ENCODE data around the gene SCMH1. TPM values are rescaled to one million over a fixed set of nuclear protein-coding genes. Genes with fewer than 3 reads are reported as not detected.

Gene SCMH1
- total RNA-seq, 2 donors from 2014 or later, result 16.4 to 18.3 TPM

GRCh38 chr1:41149570-41149969, 92.5 kb downstream of the SCMH1 start:
- peaks cover 6% of the 10 kb centered on the region for H3K27me3 ChIP-seq (ENCODE audit: control insufficient read depth, insufficient read depth, low read length, poor library complexity, severe bottlenecking)
- peak overlapping the region; percentile 41 for H3K4me3 ChIP-seq (ENCODE audit: low read length)
- H3K36me3 Mint-ChIP-seq (ENCODE audit: low read depth), result peaks cover 12% of the 10 kb centered on the region
- H3K4me3 Mint-ChIP-seq, result no peak overlapping the region
- TF ChIP-seq, protein P1, sequence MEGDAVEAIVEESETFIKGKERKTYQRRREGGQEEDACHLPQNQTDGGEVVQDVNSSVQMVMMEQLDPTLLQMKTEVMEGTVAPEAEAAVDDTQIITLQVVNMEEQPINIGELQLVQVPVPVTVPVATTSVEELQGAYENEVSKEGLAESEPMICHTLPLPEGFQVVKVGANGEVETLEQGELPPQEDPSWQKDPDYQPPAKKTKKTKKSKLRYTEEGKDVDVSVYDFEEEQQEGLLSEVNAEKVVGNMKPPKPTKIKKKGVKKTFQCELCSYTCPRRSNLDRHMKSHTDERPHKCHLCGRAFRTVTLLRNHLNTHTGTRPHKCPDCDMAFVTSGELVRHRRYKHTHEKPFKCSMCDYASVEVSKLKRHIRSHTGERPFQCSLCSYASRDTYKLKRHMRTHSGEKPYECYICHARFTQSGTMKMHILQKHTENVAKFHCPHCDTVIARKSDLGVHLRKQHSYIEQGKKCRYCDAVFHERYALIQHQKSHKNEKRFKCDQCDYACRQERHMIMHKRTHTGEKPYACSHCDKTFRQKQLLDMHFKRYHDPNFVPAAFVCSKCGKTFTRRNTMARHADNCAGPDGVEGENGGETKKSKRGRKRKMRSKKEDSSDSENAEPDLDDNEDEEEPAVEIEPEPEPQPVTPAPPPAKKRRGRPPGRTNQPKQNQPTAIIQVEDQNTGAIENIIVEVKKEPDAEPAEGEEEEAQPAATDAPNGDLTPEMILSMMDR (conservative IDR thresholded peaks at IDR 0.05), result no peak
- 46% methylated on average over 2 of the region's 2 CpGs; no CpG with 5 or more reads in 1 of the 2 experiments for WGBS, 2 experiments (ENCODE audit: insufficient coverage in 1 of 2, insufficient read length in 1 of 2)
- H3K9me3 ChIP-seq (ENCODE audit: control insufficient read depth, low read length), result peaks cover 18% of the 10 kb centered on the region
- DNase-seq, result no peak
- H3K4me1 ChIP-seq (ENCODE audit: control insufficient read depth, insufficient read depth, low read length), result peaks cover 6% of the 10 kb centered on the region
- no peak overlapping the region for H3K9ac ChIP-seq (ENCODE audit: extremely low read depth, low read length, poor library complexity, severe bottlenecking)
- no peak overlapping the region for H3K27ac Mint-ChIP-seq
- peaks cover 15% of the 10 kb centered on the region for H3K4me1 Mint-ChIP-seq
- H3K9me3 Mint-ChIP-seq, result peaks cover 7% of the 10 kb centered on the region
- H3K27me3 Mint-ChIP-seq (ENCODE audit: insufficient read depth), result peaks cover 9% of the 10 kb centered on the region
- H3K27ac ChIP-seq (ENCODE audit: low read depth, low read length), result no peak overlapping the region
- peaks cover 8% of the 10 kb centered on the region for H3K36me3 ChIP-seq (ENCODE audit: control insufficient read depth, insufficient read depth, low read length)

DNA sequence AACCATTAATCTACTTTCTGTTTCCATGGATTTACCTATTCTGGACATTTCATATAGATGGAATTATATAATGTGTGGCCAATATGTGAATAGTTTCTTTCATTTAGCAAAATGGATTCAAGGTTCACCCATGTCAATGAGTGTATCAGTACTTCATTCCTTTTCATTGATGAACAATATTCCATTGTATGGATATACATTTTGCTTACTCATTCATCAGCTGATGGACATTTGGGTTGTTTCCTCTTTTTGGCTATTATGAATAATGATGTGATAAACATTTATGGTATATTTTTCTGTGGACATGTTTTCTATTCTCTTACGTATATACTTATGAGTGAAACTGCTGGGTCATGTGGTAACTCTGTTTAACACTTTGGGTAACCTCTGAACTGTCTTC, 97.8 kb downstream of the SCMH1 start:
- Histone ChIP-seq H3K27me3 (ENCODE audit: control insufficient read depth, insufficient read depth, low read length, poor library complexity, severe bottlenecking) (no peaks in the 10 kb centered on the region), H3K9ac (ENCODE audit: extremely low read depth, low read length, poor library complexity, severe bottlenecking) (no peak overlapping the region), H3K4me3 (ENCODE audit: low read length) (no peak overlapping the region), H3K27ac (ENCODE audit: low read depth, low read length) (no peak overlapping the region), H3K36me3 (ENCODE audit: control insufficient read depth, insufficient read depth, low read length) (peaks cover 8% of the 10 kb centered on the region), H3K4me1 (ENCODE audit: control insufficient read depth, insufficient read depth, low read length) (no peaks in the 10 kb centered on the region), H3K9me3 (ENCODE audit: control insufficient read depth, low read length) (peaks cover 37% of the 10 kb centered on the region)
- DNase-seq, result no peak
- WGBS, 2 experiments (ENCODE audit: insufficient coverage in 1 of 2, insufficient read length in 1 of 2), result 100% methylated on average over 1 of the region's 1 CpG; no CpG with 5 or more reads in 1 of the 2 experiments
- no peaks in the 10 kb centered on the region for H3K4me1 Mint-ChIP-seq
- no peak overlapping the region for H3K27ac Mint-ChIP-seq
- TF ChIP-seq, protein P1 (conservative IDR thresholded peaks at IDR 0.05), result no peak
- H3K36me3 Mint-ChIP-seq (ENCODE audit: low read depth), result peaks cover 47% of the 10 kb centered on the region
- no peaks in the 10 kb centered on the region for H3K27me3 Mint-ChIP-seq (ENCODE audit: insufficient read depth)
- H3K4me3 Mint-ChIP-seq, result no peak overlapping the region
- H3K9me3 Mint-ChIP-seq, result peaks cover 40% of the 10 kb centered on the region

GRCh38 chr1:41138549-41138948, 103.6 kb downstream of the SCMH1 start:
- Mint-ChIP-seq H3K9me3 (peaks cover 57% of the 10 kb centered on the region), H3K4me3 (no peak overlapping the region), H3K4me1 (peaks cover 1% of the 10 kb centered on the region), H3K36me3 (ENCODE audit: low read depth) (peaks cover 82% of the 10 kb centered on the region), H3K27ac (no peak overlapping the region), H3K27me3 (ENCODE audit: insufficient read depth) (no peaks in the 10 kb centered on the region)
- no peak for DNase-seq
- peaks cover 47% of the 10 kb centered on the region for H3K9me3 ChIP-seq (ENCODE audit: control insufficient read depth, low read length)
- no peak overlapping the region for H3K27ac ChIP-seq (ENCODE audit: low read depth, low read length)
- TF ChIP-seq, protein P1 (conservative IDR thresholded peaks at IDR 0.05), result no peak
- H3K4me1 ChIP-seq (ENCODE audit: control insufficient read depth, insufficient read depth, low read length), result no peaks in the 10 kb centered on the region
- no peaks in the 10 kb centered on the region for H3K27me3 ChIP-seq (ENCODE audit: control insufficient read depth, insufficient read depth, low read length, poor library complexity, severe bottlenecking)
- peaks cover 11% of the 10 kb centered on the region for H3K36me3 ChIP-seq (ENCODE audit: control insufficient read depth, insufficient read depth, low read length)
- H3K4me3 ChIP-seq (ENCODE audit: low read length), result no peak overlapping the region
- H3K9ac ChIP-seq (ENCODE audit: extremely low read depth, low read length, poor library complexity, severe bottlenecking), result no peak overlapping the region
- WGBS, 2 experiments (ENCODE audit: insufficient coverage in 1 of 2, insufficient read length in 1 of 2), result 100% methylated on average over 1 of the region's 1 CpG; no CpG with 5 or more reads in 1 of the 2 experiments
